WERI-Rb-1 (cell line): ENCODE measurements around the gene HIPK2.

ENCODE experiments used
- DNase-seq: peaks from one replicate; pipeline ENCODE4 v3.0.0-alpha.2; 2020
- H3K27ac ChIP-seq: fragments of 250-450 bp; sonication (Bioruptor Pico); 2 replicates; pipeline ENCODE4 v1.5.1; 2020; ENCODE audit warnings: mild to moderate bottlenecking, moderate library complexity
- H3K27me3 ChIP-seq: fragments of 250-450 bp; sonication (Bioruptor Pico); 2 replicates; pipeline ENCODE4 v1.5.1; 2021; ENCODE audit warnings: mild to moderate bottlenecking, low read depth, moderate library complexity; ENCODE audit not compliant: insufficient read depth, severe bottlenecking
- H3K36me3 ChIP-seq: fragments of 250-450 bp; sonication (Bioruptor Pico); 2 replicates; pipeline ENCODE4 v1.5.1; 2020; ENCODE audit warnings: mild to moderate bottlenecking, moderate library complexity
- H3K4me3 ChIP-seq: 2 replicates; pipeline ENCODE4 v1.5.1; 2011; ENCODE audit warnings: low read depth, mild to moderate bottlenecking, control low read depth, low read length
- H3K9me3 ChIP-seq: fragments of 250-450 bp; sonication (Bioruptor Pico); 2 replicates; pipeline ENCODE4 v1.5.1; 2021; ENCODE audit warnings: mild to moderate bottlenecking, moderate library complexity; ENCODE audit not compliant: severe bottlenecking
- TF ChIP-seq, protein P1 (sequence below): IDR thresholded peaks from 2 replicates; pipeline ENCODE4 v1.5.1; 2011; ENCODE audit warnings: low read depth, mild to moderate bottlenecking, control low read depth, inconsistent platforms, low read length

HIPK2 gene

DNA sequence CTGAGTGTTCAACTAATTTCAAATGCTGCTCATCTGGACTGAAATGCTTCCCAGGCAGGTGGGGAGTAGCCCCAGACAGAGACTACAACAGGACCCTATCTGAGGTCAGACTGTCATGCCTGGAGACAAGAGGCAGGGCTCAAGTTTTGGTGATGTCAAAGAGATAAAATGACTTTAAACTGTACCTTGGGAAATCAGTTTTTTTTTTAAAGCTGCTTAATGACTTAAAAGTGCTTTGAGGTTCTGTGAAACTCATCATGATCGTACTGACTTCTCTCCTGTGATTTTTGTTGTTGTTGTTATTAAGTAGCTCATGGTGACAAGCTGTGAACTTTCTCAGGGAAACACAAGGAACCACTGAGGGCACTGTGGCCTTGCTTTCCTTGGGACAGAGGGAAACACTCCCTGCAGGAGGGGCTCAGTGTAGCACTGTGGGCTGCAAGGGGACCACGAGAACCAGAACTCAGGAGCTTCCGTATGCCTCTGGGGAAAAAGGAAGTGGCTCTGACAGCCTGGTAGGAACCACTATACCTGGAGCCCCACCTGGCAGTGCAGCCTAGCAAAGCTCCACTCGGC, 9.5 kb downstream of the HIPK2 start:
- H3K36me3 ChIP-seq, result peaks cover 40% of the 10 kb centered on the region
- H3K27ac ChIP-seq, result no peak overlapping the region
- H3K27me3 ChIP-seq, result no peaks in the 10 kb centered on the region
- TF ChIP-seq, protein P1, sequence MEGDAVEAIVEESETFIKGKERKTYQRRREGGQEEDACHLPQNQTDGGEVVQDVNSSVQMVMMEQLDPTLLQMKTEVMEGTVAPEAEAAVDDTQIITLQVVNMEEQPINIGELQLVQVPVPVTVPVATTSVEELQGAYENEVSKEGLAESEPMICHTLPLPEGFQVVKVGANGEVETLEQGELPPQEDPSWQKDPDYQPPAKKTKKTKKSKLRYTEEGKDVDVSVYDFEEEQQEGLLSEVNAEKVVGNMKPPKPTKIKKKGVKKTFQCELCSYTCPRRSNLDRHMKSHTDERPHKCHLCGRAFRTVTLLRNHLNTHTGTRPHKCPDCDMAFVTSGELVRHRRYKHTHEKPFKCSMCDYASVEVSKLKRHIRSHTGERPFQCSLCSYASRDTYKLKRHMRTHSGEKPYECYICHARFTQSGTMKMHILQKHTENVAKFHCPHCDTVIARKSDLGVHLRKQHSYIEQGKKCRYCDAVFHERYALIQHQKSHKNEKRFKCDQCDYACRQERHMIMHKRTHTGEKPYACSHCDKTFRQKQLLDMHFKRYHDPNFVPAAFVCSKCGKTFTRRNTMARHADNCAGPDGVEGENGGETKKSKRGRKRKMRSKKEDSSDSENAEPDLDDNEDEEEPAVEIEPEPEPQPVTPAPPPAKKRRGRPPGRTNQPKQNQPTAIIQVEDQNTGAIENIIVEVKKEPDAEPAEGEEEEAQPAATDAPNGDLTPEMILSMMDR, result no peak
- no peaks in the 10 kb centered on the region for H3K9me3 ChIP-seq
- H3K4me3 ChIP-seq, result no peak overlapping the region
- DNase-seq, result no peak

DNA sequence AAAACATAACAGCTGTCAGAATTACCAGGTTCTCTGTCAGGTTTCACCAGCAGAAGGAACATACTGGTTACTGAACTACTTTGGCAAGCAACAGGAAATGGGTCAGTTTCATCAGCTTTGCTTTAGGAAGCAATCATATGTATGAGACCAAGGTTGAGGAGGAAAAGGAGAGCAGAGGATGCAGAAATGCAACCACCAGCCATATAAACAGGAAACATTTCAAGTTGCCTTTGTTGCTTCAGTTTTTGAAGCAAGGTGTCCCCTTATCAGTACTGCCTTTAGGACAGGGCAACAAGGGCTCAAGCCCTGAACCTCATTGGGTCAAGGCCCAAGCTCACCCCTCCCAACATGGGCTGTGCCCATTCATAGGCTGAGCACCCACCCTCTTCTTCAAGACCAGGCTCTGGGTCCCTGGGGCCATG, 10.2 kb downstream of the HIPK2 start:
- no peaks in the 10 kb centered on the region for H3K27me3 ChIP-seq
- no peaks in the 10 kb centered on the region for H3K9me3 ChIP-seq
- TF ChIP-seq, protein P1, result no peak
- no peak overlapping the region for H3K4me3 ChIP-seq
- peaks cover 40% of the 10 kb centered on the region for H3K36me3 ChIP-seq
- no peak overlapping the region; the same call in 1 of the 2 replicates for H3K27ac ChIP-seq
- DNase-seq, result no peak

DNA sequence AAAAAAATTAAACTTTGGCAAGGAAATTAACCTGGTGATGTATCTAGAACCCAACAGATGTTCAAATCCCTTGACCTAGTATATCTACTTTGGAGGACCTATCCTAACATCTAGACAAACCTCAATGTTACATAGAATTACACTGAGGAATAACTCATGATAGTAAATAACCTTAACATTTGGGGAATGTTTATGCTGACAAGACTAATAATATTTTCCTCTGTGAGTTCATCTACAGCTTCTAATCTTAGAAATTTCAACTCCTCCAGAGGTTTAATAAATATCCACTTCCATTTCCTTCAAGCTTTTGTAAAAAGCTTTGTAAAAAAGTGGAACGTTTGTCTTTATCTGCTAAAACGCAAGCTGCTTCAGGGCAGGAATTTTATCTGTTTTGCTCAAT, 12.7 kb downstream of the HIPK2 start:
- no peak for DNase-seq
- H3K27ac ChIP-seq, result no peak overlapping the region
- H3K27me3 ChIP-seq, result no peaks in the 10 kb centered on the region
- H3K36me3 ChIP-seq, result peaks cover 26% of the 10 kb centered on the region
- H3K9me3 ChIP-seq, result no peaks in the 10 kb centered on the region
- H3K4me3 ChIP-seq, result no peak overlapping the region
- TF ChIP-seq, protein P1, result no peak

DNA sequence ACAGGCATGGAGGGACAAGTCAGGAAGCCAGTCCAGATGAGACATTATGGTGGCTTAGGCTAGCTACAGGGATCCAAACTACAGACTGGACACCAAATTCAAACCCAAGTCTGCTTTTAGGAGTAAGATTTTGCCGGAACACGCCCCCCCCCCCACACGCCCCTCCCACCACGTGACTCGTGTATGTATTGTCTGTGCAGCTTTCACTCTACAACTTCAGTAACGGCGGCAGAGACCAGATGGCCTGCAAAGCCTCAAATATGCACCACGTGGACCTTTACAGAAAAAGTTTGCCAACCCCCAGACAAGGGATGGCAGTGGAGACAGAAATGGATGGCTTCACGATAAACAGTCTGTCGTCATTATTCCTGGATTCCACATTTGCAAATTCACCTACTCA, 14.5 kb downstream of the HIPK2 start:
- Histone ChIP-seq H3K9me3 (no peaks in the 10 kb centered on the region), H3K27ac (no peak overlapping the region), H3K4me3 (no peak overlapping the region), H3K27me3 (no peaks in the 10 kb centered on the region), H3K36me3 (peaks cover 20% of the 10 kb centered on the region)
- DNase-seq, result no peak
- TF ChIP-seq, protein P1, result no peak

DNA sequence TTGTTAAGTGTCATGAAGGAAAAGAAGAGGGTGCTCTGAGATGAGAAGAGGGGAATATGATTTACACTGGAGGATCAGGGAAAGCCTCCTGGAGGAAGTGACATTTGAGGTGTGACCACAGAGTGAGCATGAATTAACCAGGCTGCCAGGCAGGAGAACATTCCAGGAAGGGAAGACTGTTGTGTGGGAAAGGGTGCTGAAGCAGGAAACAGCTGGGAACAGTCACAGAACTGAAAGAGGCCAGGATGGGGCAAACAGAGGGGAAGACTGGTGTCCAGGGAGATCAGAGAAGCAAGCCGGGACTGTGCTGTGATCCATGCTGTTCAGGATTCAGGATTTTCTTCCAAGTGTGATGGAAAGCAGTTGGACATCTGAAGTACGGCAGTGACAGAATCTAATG, 14.9 kb downstream of the HIPK2 start:
- H3K36me3 ChIP-seq, result peaks cover 20% of the 10 kb centered on the region
- H3K27ac ChIP-seq, result no peak overlapping the region
- no peak overlapping the region for H3K4me3 ChIP-seq
- H3K27me3 ChIP-seq, result no peaks in the 10 kb centered on the region
- no peaks in the 10 kb centered on the region for H3K9me3 ChIP-seq
- DNase-seq, result no peak
- TF ChIP-seq, protein P1, result no peak

DNA sequence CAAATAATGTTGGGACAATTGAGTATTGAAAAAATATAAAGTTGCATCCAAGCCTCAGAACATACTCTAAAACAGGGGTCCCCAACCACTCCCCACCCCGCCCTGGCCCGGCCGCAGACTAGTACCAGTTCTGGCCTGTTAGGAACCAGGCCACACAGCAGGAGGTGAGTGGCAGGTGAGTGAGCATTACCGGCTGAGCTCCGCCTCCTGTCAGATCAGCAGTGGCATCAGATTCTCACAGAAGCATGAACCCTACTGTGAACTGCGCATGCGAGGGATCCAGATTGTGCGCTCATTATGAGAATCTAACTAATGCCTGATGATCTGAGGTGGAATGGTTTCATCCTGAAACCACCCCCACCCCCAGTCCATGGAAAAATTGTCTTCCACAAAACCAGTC, 19.4 kb downstream of the HIPK2 start:
- peaks cover 8% of the 10 kb centered on the region for H3K36me3 ChIP-seq
- H3K27me3 ChIP-seq, result no peaks in the 10 kb centered on the region
- H3K4me3 ChIP-seq, result no peak overlapping the region
- no peak overlapping the region for H3K27ac ChIP-seq
- peak; percentile 77 for DNase-seq
- TF ChIP-seq, protein P1, result no peak
- H3K9me3 ChIP-seq, result no peaks in the 10 kb centered on the region
